ENCODE measurements around the gene ATP6V0D1.

DNA sequence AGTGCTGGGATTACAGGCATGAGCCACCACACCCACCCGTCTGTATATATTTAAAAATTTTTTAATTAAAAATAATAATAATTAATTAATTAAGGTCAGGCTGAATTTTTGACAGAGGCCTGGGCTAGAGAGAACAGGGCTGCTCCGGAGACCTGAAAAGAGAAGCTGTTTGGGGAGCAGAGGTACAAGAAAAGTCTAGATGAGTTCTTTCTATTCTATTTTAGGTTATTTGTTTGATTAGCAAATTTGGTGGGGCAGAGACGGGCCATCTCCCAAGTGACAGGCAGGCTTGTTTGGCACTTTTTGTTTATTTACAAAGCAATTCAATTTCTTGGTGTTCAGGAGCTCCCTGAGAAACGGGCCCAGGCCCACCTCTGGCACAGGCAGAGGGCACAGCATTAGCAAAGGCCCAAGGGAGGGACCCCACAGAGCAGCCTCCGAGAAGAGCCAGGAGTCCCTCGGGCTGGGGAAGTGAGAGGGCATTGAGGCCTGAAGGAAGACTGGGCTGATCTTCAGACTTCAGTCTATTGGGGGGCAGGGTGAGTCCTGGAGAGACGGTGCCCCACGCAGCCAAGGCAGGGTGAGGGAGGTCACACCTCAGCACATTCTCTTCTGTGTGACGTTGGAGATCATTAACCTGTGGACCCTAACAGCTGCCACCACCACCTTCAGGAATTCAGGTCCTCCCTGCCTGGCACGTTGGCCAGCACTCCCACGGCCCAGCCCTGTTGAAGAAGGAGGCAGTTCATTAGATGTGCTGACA is 36.9 kb upstream of the ATP6V0D1 start:
- TF ChIP-seq, protein P1, sequence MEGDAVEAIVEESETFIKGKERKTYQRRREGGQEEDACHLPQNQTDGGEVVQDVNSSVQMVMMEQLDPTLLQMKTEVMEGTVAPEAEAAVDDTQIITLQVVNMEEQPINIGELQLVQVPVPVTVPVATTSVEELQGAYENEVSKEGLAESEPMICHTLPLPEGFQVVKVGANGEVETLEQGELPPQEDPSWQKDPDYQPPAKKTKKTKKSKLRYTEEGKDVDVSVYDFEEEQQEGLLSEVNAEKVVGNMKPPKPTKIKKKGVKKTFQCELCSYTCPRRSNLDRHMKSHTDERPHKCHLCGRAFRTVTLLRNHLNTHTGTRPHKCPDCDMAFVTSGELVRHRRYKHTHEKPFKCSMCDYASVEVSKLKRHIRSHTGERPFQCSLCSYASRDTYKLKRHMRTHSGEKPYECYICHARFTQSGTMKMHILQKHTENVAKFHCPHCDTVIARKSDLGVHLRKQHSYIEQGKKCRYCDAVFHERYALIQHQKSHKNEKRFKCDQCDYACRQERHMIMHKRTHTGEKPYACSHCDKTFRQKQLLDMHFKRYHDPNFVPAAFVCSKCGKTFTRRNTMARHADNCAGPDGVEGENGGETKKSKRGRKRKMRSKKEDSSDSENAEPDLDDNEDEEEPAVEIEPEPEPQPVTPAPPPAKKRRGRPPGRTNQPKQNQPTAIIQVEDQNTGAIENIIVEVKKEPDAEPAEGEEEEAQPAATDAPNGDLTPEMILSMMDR (IDR thresholded peaks at IDR 0.05; ENCODE audit: poor library complexity, severe bottlenecking), result no peak
- no peak for TF ChIP-seq RAD21 (conservative IDR thresholded peaks at IDR 0.05)
- TF ChIP-seq MXI1 (conservative IDR thresholded peaks at IDR 0.05; ENCODE audit: poor library complexity, severe bottlenecking), result no peak
- no peak for TF ChIP-seq TAF1 (IDR thresholded peaks at IDR 0.05; ENCODE audit: low read depth)
- TF ChIP-seq POLR2AphosphoS5 (IDR thresholded peaks at IDR 0.05), result no peak
- no peak for TF ChIP-seq SMC3 (conservative IDR thresholded peaks at IDR 0.05; ENCODE audit: poor library complexity)
- TF ChIP-seq EP300 (conservative IDR thresholded peaks at IDR 0.05; ENCODE audit: poor library complexity, severe bottlenecking), result no peak
- no peak for TF ChIP-seq EZH2 (IDR thresholded peaks at IDR 0.05; ENCODE audit: borderline replicate concordance, insufficient read depth, low read length, poor library complexity, severe bottlenecking)
- TF ChIP-seq, protein P2, sequence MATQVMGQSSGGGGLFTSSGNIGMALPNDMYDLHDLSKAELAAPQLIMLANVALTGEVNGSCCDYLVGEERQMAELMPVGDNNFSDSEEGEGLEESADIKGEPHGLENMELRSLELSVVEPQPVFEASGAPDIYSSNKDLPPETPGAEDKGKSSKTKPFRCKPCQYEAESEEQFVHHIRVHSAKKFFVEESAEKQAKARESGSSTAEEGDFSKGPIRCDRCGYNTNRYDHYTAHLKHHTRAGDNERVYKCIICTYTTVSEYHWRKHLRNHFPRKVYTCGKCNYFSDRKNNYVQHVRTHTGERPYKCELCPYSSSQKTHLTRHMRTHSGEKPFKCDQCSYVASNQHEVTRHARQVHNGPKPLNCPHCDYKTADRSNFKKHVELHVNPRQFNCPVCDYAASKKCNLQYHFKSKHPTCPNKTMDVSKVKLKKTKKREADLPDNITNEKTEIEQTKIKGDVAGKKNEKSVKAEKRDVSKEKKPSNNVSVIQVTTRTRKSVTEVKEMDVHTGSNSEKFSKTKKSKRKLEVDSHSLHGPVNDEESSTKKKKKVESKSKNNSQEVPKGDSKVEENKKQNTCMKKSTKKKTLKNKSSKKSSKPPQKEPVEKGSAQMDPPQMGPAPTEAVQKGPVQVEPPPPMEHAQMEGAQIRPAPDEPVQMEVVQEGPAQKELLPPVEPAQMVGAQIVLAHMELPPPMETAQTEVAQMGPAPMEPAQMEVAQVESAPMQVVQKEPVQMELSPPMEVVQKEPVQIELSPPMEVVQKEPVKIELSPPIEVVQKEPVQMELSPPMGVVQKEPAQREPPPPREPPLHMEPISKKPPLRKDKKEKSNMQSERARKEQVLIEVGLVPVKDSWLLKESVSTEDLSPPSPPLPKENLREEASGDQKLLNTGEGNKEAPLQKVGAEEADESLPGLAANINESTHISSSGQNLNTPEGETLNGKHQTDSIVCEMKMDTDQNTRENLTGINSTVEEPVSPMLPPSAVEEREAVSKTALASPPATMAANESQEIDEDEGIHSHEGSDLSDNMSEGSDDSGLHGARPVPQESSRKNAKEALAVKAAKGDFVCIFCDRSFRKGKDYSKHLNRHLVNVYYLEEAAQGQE (IDR thresholded peaks at IDR 0.05; ENCODE audit: borderline replicate concordance), result no peak
